Neuronal stem cell (in vitro differentiated cells): ENCODE results near the gene HAS3.

Experiments
- DNase-seq: peaks from one replicate; pipeline ENCODE4 v3.0.0-alpha.2; 2013; ENCODE audit warnings: low spot score
- H2AFZ ChIP-seq: one replicate; pipeline ENCODE4 v1.6.1; 2013; ENCODE audit warnings: mild to moderate bottlenecking, low read length, inconsistent platforms
- H2AK5ac ChIP-seq: 2 replicates; pipeline ENCODE4 v1.6.1; 2013; ENCODE audit warnings: low read depth, mild to moderate bottlenecking, inconsistent platforms, low read length, moderate library complexity, mixed read lengths
- H2BK120ac ChIP-seq: 2 replicates; pipeline ENCODE4 v1.6.1; 2013; ENCODE audit warnings: low read depth, mild to moderate bottlenecking, inconsistent platforms, low read length, moderate library complexity, mixed read lengths
- H2BK12ac ChIP-seq: one replicate; pipeline ENCODE4 v1.6.1; 2013; ENCODE audit warnings: low read length, inconsistent platforms
- H2BK15ac ChIP-seq: 2 replicates; pipeline ENCODE4 v1.6.1; 2013; ENCODE audit warnings: mild to moderate bottlenecking, low read length, inconsistent platforms, mixed read lengths
- H2BK5ac ChIP-seq: one replicate; pipeline ENCODE4 v1.6.1; 2013; ENCODE audit warnings: inconsistent platforms, mild to moderate bottlenecking, low read length, moderate library complexity
- H3K14ac ChIP-seq: one replicate; pipeline ENCODE4 v1.6.1; 2013; ENCODE audit warnings: low read length, inconsistent platforms
- H3K18ac ChIP-seq: 2 replicates; pipeline ENCODE4 v1.6.1; 2013; ENCODE audit warnings: low read length, inconsistent platforms
- H3K23ac ChIP-seq: 2 replicates; pipeline ENCODE4 v1.6.1; 2013; ENCODE audit warnings: low read depth, mild to moderate bottlenecking, mixed read lengths, low read length, inconsistent platforms; ENCODE audit not compliant: poor library complexity
- H3K27ac ChIP-seq: replicated peaks from 3 replicates; pipeline ENCODE4 v1.5.1; 2013; ENCODE audit warnings: low read length, inconsistent platforms
- H3K27me3 ChIP-seq, 3 experiments: 2 replicates each; pipeline ENCODE4 v1.6.1; 2013; ENCODE audit warnings: low read length in 3 of 3, mild to moderate bottlenecking in 2 of 3, inconsistent platforms in 1 of 3, low read depth in 1 of 3, mixed read lengths in 1 of 3, moderate library complexity in 1 of 3; ENCODE audit not compliant: control insufficient read depth in 3 of 3, insufficient read depth in 3 of 3
- H3K36me3 ChIP-seq, 2 donors: replicated peaks in 1 of 2; 2 replicates each; pipeline ENCODE4 v1.6.1; 2013; ENCODE audit warnings: low read length in 2 of 2; ENCODE audit not compliant: control insufficient read depth in 2 of 2, insufficient read depth in 2 of 2
- H3K4ac ChIP-seq: 2 replicates; pipeline ENCODE4 v1.6.1; 2013; ENCODE audit warnings: inconsistent platforms, mild to moderate bottlenecking, low read length, moderate library complexity
- H3K4me1 ChIP-seq, 2 donors: 1 replicate in 1 of 2; 2 replicates in 1 of 2; pipeline ENCODE4 v1.6.1; 2013; ENCODE audit warnings: low read length in 2 of 2, low read depth in 1 of 2; ENCODE audit not compliant: control insufficient read depth in 2 of 2, insufficient read depth in 1 of 2
- H3K4me2 ChIP-seq: one replicate; pipeline ENCODE4 v1.6.1; 2013; ENCODE audit warnings: mild to moderate bottlenecking, low read length, inconsistent platforms; ENCODE audit not compliant: insufficient read depth, poor library complexity, severe bottlenecking
- H3K4me3 ChIP-seq, 2 donors: 2 replicates each; pipeline ENCODE4 v1.5.1; 2013; ENCODE audit warnings: low read length in 2 of 2, mild to moderate bottlenecking in 2 of 2, inconsistent platforms in 1 of 2, moderate library complexity in 1 of 2
- H3K79me1 ChIP-seq: one replicate; pipeline ENCODE4 v1.6.1; 2013; ENCODE audit warnings: low read depth, mild to moderate bottlenecking, inconsistent platforms, low read length, moderate library complexity
- H3K9ac ChIP-seq: one replicate; pipeline ENCODE4 v1.6.1; 2013; ENCODE audit warnings: mild to moderate bottlenecking, low read depth, low read length, inconsistent platforms; ENCODE audit not compliant: poor library complexity
- H3K9me3 ChIP-seq, 2 donors: replicated peaks in 1 of 2; 2 replicates each; pipeline versions ENCODE3 to v1.6.1; 2013; ENCODE audit warnings: low read length in 2 of 2, mild to moderate bottlenecking in 2 of 2, inconsistent platforms in 1 of 2, low read depth in 1 of 2, mixed read lengths in 1 of 2, moderate library complexity in 1 of 2; ENCODE audit not compliant: control insufficient read depth in 2 of 2, insufficient read depth in 1 of 2
- H4K8ac ChIP-seq: one replicate; pipeline ENCODE4 v1.6.1; 2013; ENCODE audit warnings: low read depth, mild to moderate bottlenecking, inconsistent platforms, low read length, moderate library complexity
- H4K91ac ChIP-seq: one replicate; pipeline ENCODE4 v1.6.1; 2013; ENCODE audit warnings: low read length, low read depth, mild to moderate bottlenecking, inconsistent platforms; ENCODE audit not compliant: poor library complexity
- WGBS, 2 donors: extraction: QIAGEN DNeasy Blood & Tissue Kit; methylation state at CpG; one replicate each; pipeline ENCODE4 v1.1.7; 2013; ENCODE audit warnings: missing lambda C conversion rate in 2 of 2, mixed read lengths in 1 of 2; ENCODE audit not compliant: insufficient read length in 2 of 2, insufficient replicate concordance in 1 of 2; ENCODE audit errors: extremely low coverage in 2 of 2; 5-methylcytosine and 5-hydroxymethylcytosine counted together

Gene HAS3

DNA sequence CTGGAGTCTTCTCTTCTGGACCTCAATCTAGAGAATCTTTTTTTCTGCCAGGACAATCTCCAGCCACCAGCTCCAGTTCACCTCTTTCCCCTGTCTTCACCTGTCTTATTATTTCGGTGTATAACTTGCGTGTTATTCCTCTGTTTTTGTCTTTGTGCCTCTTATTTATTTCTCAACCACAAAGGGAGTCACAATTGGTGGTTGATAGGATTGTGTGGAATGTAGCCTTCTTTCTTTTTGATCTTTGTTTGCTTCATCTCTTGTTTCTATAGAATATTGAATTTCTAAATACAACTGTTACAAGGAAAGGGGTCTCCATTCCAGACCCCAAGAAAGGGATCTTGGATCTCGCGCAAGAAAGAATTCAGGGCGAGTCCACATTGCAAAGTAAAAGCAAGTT, 35.9 kb upstream of the HAS3 start:
- no CpG with 5 or more reads among the region's 5 CpGs for WGBS, 2 donors
- no peak overlapping the region for H2BK15ac ChIP-seq

DNA sequence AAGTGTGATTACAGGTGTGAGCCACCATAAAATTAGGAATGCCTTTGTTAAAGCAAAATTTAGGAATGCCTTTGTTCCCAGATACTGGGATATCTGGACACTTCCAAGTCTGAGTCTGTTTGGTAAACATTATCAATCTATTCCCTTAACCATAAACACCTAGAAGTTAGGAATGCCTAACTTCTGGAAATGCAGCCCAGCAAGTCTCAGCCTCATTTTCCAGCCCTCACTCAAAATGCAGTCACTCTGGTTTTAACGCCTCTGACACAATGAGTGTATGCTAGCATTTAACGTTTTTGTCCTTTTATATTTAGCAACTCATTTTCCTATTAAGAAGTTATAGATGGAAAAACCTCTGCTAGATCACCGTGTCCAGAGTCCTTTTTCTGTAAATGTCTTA, 34.4 kb upstream of the HAS3 start:
- Histone ChIP-seq H3K27me3 (no peaks in the 10 kb centered on the region), H3K23ac (no peak overlapping the region), H3K9me3 (no peaks in the 10 kb centered on the region), H3K18ac (no peak overlapping the region), H3K79me1 (no peaks in the 10 kb centered on the region), H3K4me2 (no peak overlapping the region), H2AK5ac (no peak overlapping the region), H3K9ac (no peak overlapping the region), H4K91ac (no peak overlapping the region), H2BK120ac (no peak overlapping the region), H3K4ac (no peak overlapping the region), H4K8ac (no peak overlapping the region), H3K4me3 (no peak overlapping the region), H2AFZ (no peak overlapping the region), H2BK12ac (no peak overlapping the region), H2BK15ac (no peak overlapping the region), H3K36me3 (no peaks in the 10 kb centered on the region), H3K27ac (no peak overlapping the region), H3K4me1 (peaks cover 8 to 16% of the 10 kb centered on the region in 2 donors), H3K14ac (no peak overlapping the region), H2BK5ac (no peak overlapping the region)
- no peak for DNase-seq
- WGBS, 2 donors, result no CpG with 5 or more reads among the region's 3 CpGs

More for the DNA sequence above, 35.9 kb upstream of the HAS3 start:
- Histone ChIP-seq H3K4me3 (no peak overlapping the region), H3K79me1 (no peaks in the 10 kb centered on the region), H3K4me2 (no peak overlapping the region), H4K91ac (no peak overlapping the region), H3K4me1 (peaks cover 20 to 32% of the 10 kb centered on the region in 2 donors), H3K4ac (no peak overlapping the region), H2BK120ac (no peak overlapping the region), H2AFZ (no peak overlapping the region), H2BK12ac (no peak overlapping the region), H3K9ac (no peak overlapping the region), H3K27ac (no peak overlapping the region), H3K18ac (no peak overlapping the region), H2BK5ac (no peak overlapping the region), H3K27me3 (no peaks in the 10 kb centered on the region), H3K23ac (no peak overlapping the region), H3K14ac (no peak overlapping the region), H3K9me3 (no peaks in the 10 kb centered on the region), H2AK5ac (no peak overlapping the region), H4K8ac (no peak overlapping the region), H3K36me3 (no peaks in the 10 kb centered on the region)
- no peak for DNase-seq

DNA sequence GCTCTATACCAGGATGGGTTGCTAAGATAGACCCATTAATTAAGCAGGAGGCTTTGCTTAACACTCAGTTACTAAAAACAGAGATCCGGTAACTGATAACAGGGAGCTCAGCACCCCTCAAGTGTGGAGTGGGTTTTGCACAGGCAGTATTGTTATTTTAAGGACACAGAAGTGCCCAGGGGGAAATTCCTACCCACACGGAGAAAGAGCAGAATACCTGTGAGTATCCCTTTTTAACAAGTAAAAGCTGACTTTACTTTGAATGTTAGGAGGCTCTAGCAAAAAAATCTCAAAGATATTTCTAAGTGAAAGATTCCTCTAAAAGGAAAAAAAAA, 32.8 kb upstream of the HAS3 start:
- H3K79me1 ChIP-seq, result no peaks in the 10 kb centered on the region

DNA sequence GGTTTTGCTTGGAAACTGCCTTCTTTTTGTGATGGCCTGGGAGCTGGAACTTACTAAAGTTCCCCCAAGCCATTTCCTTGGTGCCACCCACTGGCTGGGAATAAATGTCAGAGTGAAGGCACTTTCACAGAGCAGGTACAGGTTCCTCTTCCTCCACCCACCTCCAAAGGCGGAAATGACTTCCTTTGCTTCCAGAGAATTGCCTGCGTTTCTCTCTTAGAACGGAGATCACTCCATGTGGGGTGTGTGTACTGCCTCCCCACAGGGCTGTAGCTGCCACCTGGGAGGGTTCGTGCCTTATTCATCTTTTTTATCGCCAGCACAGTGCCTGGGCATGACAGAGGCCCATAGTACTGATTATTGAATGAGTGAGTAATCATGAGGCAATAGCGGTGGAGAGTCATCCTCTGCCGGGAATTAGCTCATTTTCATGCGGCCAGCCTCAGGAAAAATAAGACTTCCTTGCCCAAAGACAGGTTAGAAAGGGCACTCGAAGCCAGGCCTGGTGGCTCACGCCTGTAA, 32.2 kb upstream of the HAS3 start:
- no peak overlapping the region for H2BK15ac ChIP-seq
- H3K23ac ChIP-seq, result no peak overlapping the region
- no peak overlapping the region for H3K4me2 ChIP-seq
- H2AFZ ChIP-seq, result peak overlapping the region; percentile 3
- H3K4me1 ChIP-seq, result peaks cover 16 to 26% of the 10 kb centered on the region in 2 donors
- no peak overlapping the region for H4K91ac ChIP-seq
- no CpG with 5 or more reads among the region's 10 CpGs for WGBS, 2 donors
- H3K27ac ChIP-seq, result no peak overlapping the region
- no peak overlapping the region for H4K8ac ChIP-seq
- H3K79me1 ChIP-seq, result no peaks in the 10 kb centered on the region
- H3K36me3 ChIP-seq, result no peaks in the 10 kb centered on the region
- H3K4ac ChIP-seq, result no peak overlapping the region
- H2AK5ac ChIP-seq, result no peak overlapping the region
- no peak overlapping the region for H2BK12ac ChIP-seq
- no peak overlapping the region for H2BK5ac ChIP-seq
- no peak overlapping the region for H2BK120ac ChIP-seq
- no peak for DNase-seq
- H3K4me3 ChIP-seq, result no peak overlapping the region
- H3K18ac ChIP-seq, result no peak overlapping the region
- H3K14ac ChIP-seq, result no peak overlapping the region
- no peaks in the 10 kb centered on the region for H3K9me3 ChIP-seq
- no peaks in the 10 kb centered on the region for H3K27me3 ChIP-seq
- no peak overlapping the region for H3K9ac ChIP-seq

More for the DNA sequence above, 32.8 kb upstream of the HAS3 start:
- H4K91ac ChIP-seq, result no peak overlapping the region
- no peak overlapping the region for H2BK120ac ChIP-seq
- H2BK12ac ChIP-seq, result no peak overlapping the region
- H3K4me3 ChIP-seq, result no peak overlapping the region
- H3K36me3 ChIP-seq, result no peaks in the 10 kb centered on the region
- H3K4me1 ChIP-seq, result peaks cover 13 to 23% of the 10 kb centered on the region in 2 donors
- no peak for DNase-seq
- H3K27ac ChIP-seq, result no peak overlapping the region
- no peak overlapping the region for H2BK5ac ChIP-seq
- H2BK15ac ChIP-seq, result no peak overlapping the region
- no peak overlapping the region for H2AFZ ChIP-seq
- no peak overlapping the region for H3K9ac ChIP-seq
- H2AK5ac ChIP-seq, result no peak overlapping the region
- no peak overlapping the region for H4K8ac ChIP-seq
- no peak overlapping the region for H3K4me2 ChIP-seq
- H3K9me3 ChIP-seq, result no peaks in the 10 kb centered on the region
- WGBS, 2 donors, result no CpG with 5 or more reads among the region's 2 CpGs
- no peak overlapping the region for H3K4ac ChIP-seq
- H3K14ac ChIP-seq, result no peak overlapping the region
- H3K23ac ChIP-seq, result no peak overlapping the region
- H3K27me3 ChIP-seq, result no peaks in the 10 kb centered on the region
- H3K18ac ChIP-seq, result no peak overlapping the region
